ENCODE measurements around the gene UNC45B.
"Not testable (repeated sequence)": the region's sequence is repeated elsewhere in the genome, so short reads cannot be mapped to it uniquely, and the experiment has no call there.

Gene UNC45B

GRCh38 chr17:35166526-35166925 lies 18.9 kb downstream of the UNC45B start:
- H3K27me3 ChIP-seq (ENCODE audit: insufficient read depth, low read length): peaks cover 10% of the 10 kb centered on the region
- H3K36me3 ChIP-seq (ENCODE audit: insufficient read depth, low read length): no peaks in the 10 kb centered on the region
- H3K4me3 ChIP-seq (ENCODE audit: low read length): no peak overlapping the region
- no peak overlapping the region for H2AFZ ChIP-seq (ENCODE audit: low read depth, low read length)
- no peaks in the 10 kb centered on the region for H3K4me1 ChIP-seq (ENCODE audit: insufficient read depth, low read length)
- H3K9me3 ChIP-seq (ENCODE audit: low read length): peaks cover 3% of the 10 kb centered on the region

- Histone ChIP-seq H2AFZ (ENCODE audit: low read depth, low read length) (no peak overlapping the region), H3K4me3 (ENCODE audit: low read length) (no peak overlapping the region), H3K4me1 (ENCODE audit: insufficient read depth, low read length) (no peaks in the 10 kb centered on the region), H3K9me3 (ENCODE audit: low read length) (peaks cover 3% of the 10 kb centered on the region), H3K27me3 (ENCODE audit: insufficient read depth, low read length) (peaks cover 9% of the 10 kb centered on the region), H3K36me3 (ENCODE audit: insufficient read depth, low read length) (no peaks in the 10 kb centered on the region)
Measured at GRCh38 chr17:35167046-35167445, 19.4 kb downstream of the UNC45B start.

- Histone ChIP-seq H3K4me1 (ENCODE audit: insufficient read depth, low read length) (no peaks in the 10 kb centered on the region), H3K27me3 (ENCODE audit: insufficient read depth, low read length) (peaks cover 9% of the 10 kb centered on the region), H3K36me3 (ENCODE audit: insufficient read depth, low read length) (no peaks in the 10 kb centered on the region), H2AFZ (ENCODE audit: low read depth, low read length) (no peak overlapping the region), H3K9me3 (ENCODE audit: low read length) (peaks cover 3% of the 10 kb centered on the region), H3K4me3 (ENCODE audit: low read length) (no peak overlapping the region)
Measured at GRCh38 chr17:35167666-35168065, 20.0 kb downstream of the UNC45B start.

- Histone ChIP-seq H3K9me3 (ENCODE audit: low read length) (no peaks in the 10 kb centered on the region), H3K27me3 (ENCODE audit: insufficient read depth, low read length) (peaks cover 9% of the 10 kb centered on the region), H3K36me3 (ENCODE audit: insufficient read depth, low read length) (no peaks in the 10 kb centered on the region), H3K4me1 (ENCODE audit: insufficient read depth, low read length) (no peaks in the 10 kb centered on the region), H3K4me3 (ENCODE audit: low read length) (no peak overlapping the region), H2AFZ (ENCODE audit: low read depth, low read length) (no peak overlapping the region)
Measured at GRCh38 chr17:35169835-35170363, 22.3 kb downstream of the UNC45B start.

- Histone ChIP-seq H3K4me1 (ENCODE audit: insufficient read depth, low read length) (no peaks in the 10 kb centered on the region), H2AFZ (ENCODE audit: low read depth, low read length) (no peak overlapping the region)
Measured at GRCh38 chr17:35170968-35171771, 23.6 kb downstream of the UNC45B start.

GRCh38 chr17:35171834-35172233 lies 24.2 kb downstream of the UNC45B start:
- peaks cover 9% of the 10 kb centered on the region for H3K27me3 ChIP-seq (ENCODE audit: insufficient read depth, low read length)
- H2AFZ ChIP-seq (ENCODE audit: low read depth, low read length): no peak overlapping the region
- no peaks in the 10 kb centered on the region for H3K9me3 ChIP-seq (ENCODE audit: low read length)
- H3K36me3 ChIP-seq (ENCODE audit: insufficient read depth, low read length): no peaks in the 10 kb centered on the region
- no peaks in the 10 kb centered on the region for H3K4me1 ChIP-seq (ENCODE audit: insufficient read depth, low read length)
- H3K4me3 ChIP-seq (ENCODE audit: low read length): no peak overlapping the region

More at GRCh38 chr17:35170968-35171771, 23.6 kb downstream of the UNC45B start:
- Histone ChIP-seq H3K4me3 (ENCODE audit: low read length) (no peak overlapping the region), H3K36me3 (ENCODE audit: insufficient read depth, low read length) (no peaks in the 10 kb centered on the region), H3K27me3 (ENCODE audit: insufficient read depth, low read length) (peaks cover 9% of the 10 kb centered on the region), H3K9me3 (ENCODE audit: low read length) (no peaks in the 10 kb centered on the region)

- not testable (repeated sequence) for H3K27me3 ChIP-seq (ENCODE audit: insufficient read depth, low read length); H3K36me3 ChIP-seq (ENCODE audit: insufficient read depth, low read length); H3K4me1 ChIP-seq (ENCODE audit: insufficient read depth, low read length); H3K4me3 ChIP-seq (ENCODE audit: low read length); H2AFZ ChIP-seq (ENCODE audit: low read depth, low read length); H3K9me3 ChIP-seq (ENCODE audit: low read length)
Measured at GRCh38 chr17:35172321-35172720, 24.7 kb downstream of the UNC45B start.

- Histone ChIP-seq H3K27me3 (ENCODE audit: insufficient read depth, low read length) (peaks cover 2% of the 10 kb centered on the region), H3K4me3 (ENCODE audit: low read length) (no peak overlapping the region), H3K4me1 (ENCODE audit: insufficient read depth, low read length) (no peaks in the 10 kb centered on the region), H3K9me3 (ENCODE audit: low read length) (no peaks in the 10 kb centered on the region), H2AFZ (ENCODE audit: low read depth, low read length) (no peak overlapping the region), H3K36me3 (ENCODE audit: insufficient read depth, low read length) (no peaks in the 10 kb centered on the region)
Measured at GRCh38 chr17:35174835-35175334, 27.3 kb downstream of the UNC45B start.

- Histone ChIP-seq H3K27me3 (ENCODE audit: insufficient read depth, low read length) (no peaks in the 10 kb centered on the region), H3K4me1 (ENCODE audit: insufficient read depth, low read length) (no peaks in the 10 kb centered on the region)
Measured at GRCh38 chr17:35175638-35176415, 28.2 kb downstream of the UNC45B start.

GRCh38 chr17:35176897-35177296 lies 29.3 kb downstream of the UNC45B start:
- no peaks in the 10 kb centered on the region for H3K36me3 ChIP-seq (ENCODE audit: insufficient read depth, low read length)
- H3K4me1 ChIP-seq (ENCODE audit: insufficient read depth, low read length): no peaks in the 10 kb centered on the region
- H3K27me3 ChIP-seq (ENCODE audit: insufficient read depth, low read length): no peaks in the 10 kb centered on the region
- no peaks in the 10 kb centered on the region for H3K9me3 ChIP-seq (ENCODE audit: low read length)
- no peak overlapping the region for H3K4me3 ChIP-seq (ENCODE audit: low read length)
- H2AFZ ChIP-seq (ENCODE audit: low read depth, low read length): no peak overlapping the region

More at GRCh38 chr17:35175638-35176415, 28.2 kb downstream of the UNC45B start:
- H3K36me3 ChIP-seq (ENCODE audit: insufficient read depth, low read length): no peaks in the 10 kb centered on the region
- H3K4me3 ChIP-seq (ENCODE audit: low read length): no peak overlapping the region
- no peaks in the 10 kb centered on the region for H3K9me3 ChIP-seq (ENCODE audit: low read length)
- H2AFZ ChIP-seq (ENCODE audit: low read depth, low read length): no peak overlapping the region

GRCh38 chr17:35179379-35179778 lies 31.8 kb downstream of the UNC45B start:
- not testable (repeated sequence) for H3K4me3 ChIP-seq (ENCODE audit: low read length); H3K27me3 ChIP-seq (ENCODE audit: insufficient read depth, low read length)

GRCh38 chr17:35183332-35183731 lies 35.7 kb downstream of the UNC45B start:
- Histone ChIP-seq H3K36me3 (ENCODE audit: insufficient read depth, low read length) (no peaks in the 10 kb centered on the region), H3K27me3 (ENCODE audit: insufficient read depth, low read length) (no peaks in the 10 kb centered on the region), H3K4me1 (ENCODE audit: insufficient read depth, low read length) (peaks cover 26% of the 10 kb centered on the region)

More at GRCh38 chr17:35179379-35179778, 31.8 kb downstream of the UNC45B start:
- H3K36me3 ChIP-seq (ENCODE audit: insufficient read depth, low read length); H3K4me1 ChIP-seq (ENCODE audit: insufficient read depth, low read length); H2AFZ ChIP-seq (ENCODE audit: low read depth, low read length); H3K9me3 ChIP-seq (ENCODE audit: low read length): not testable (repeated sequence)

GRCh38 chr17:35184274-35184673 lies 36.7 kb downstream of the UNC45B start:
- Histone ChIP-seq H3K36me3 (ENCODE audit: insufficient read depth, low read length) (no peaks in the 10 kb centered on the region), H3K9me3 (ENCODE audit: low read length) (no peaks in the 10 kb centered on the region), H3K4me3 (ENCODE audit: low read length) (no peak overlapping the region), H3K27me3 (ENCODE audit: insufficient read depth, low read length) (no peaks in the 10 kb centered on the region), H3K4me1 (ENCODE audit: insufficient read depth, low read length) (peaks cover 29% of the 10 kb centered on the region), H2AFZ (ENCODE audit: low read depth, low read length) (no peak overlapping the region)

More at GRCh38 chr17:35183332-35183731, 35.7 kb downstream of the UNC45B start:
- Histone ChIP-seq H2AFZ (ENCODE audit: low read depth, low read length) (no peak overlapping the region), H3K4me3 (ENCODE audit: low read length) (no peak overlapping the region), H3K9me3 (ENCODE audit: low read length) (no peaks in the 10 kb centered on the region)

All from neuron (in vitro differentiated cells).